ENCODE measurements around the gene C3orf18. TPM values are rescaled to one million over a fixed set of nuclear protein-coding genes. Genes with fewer than 3 reads are reported as not detected.

C3orf18 gene
- total and polyA plus RNA-seq, 7 donors: 1.8 to 28.0 (median 13.3) TPM

GRCh38 chr3:50539356-50540286 lies 27.9 kb downstream of the C3orf18 start:
- Histone ChIP-seq H3K27ac (no peak overlapping the region), H3K9me3 (no peaks in the 10 kb centered on the region), H3K27me3 (no peaks in the 10 kb centered on the region), H3K4me3 (no peak overlapping the region), H3K4me1 (no peaks in the 10 kb centered on the region), H3K36me3 (no peaks in the 10 kb centered on the region)
- intact Hi-C loops (cut with DNase I): loop anchor here (5.0 kb wide), 1 partner anchor 172 kb away; no protein-coding TSS in a partner anchor
- 67 to 69% methylated on average over 18 of the region's 18 CpGs for WGBS, 2 donors
- no peak for TF ChIP-seq EP300 (IDR thresholded peaks at IDR 0.05)
- TF ChIP-seq POLR2AphosphoS5 (IDR thresholded peaks at IDR 0.05): no peak
- TF ChIP-seq POLR2A (IDR thresholded peaks at IDR 0.05): no peak
- no peak for TF ChIP-seq CTCF (IDR thresholded peaks at IDR 0.05)
- DNase-seq: no peak

GRCh38 chr3:50537421-50538129 lies 30.0 kb downstream of the C3orf18 start:
- TF ChIP-seq POLR2AphosphoS5 (IDR thresholded peaks at IDR 0.05): no peak
- TF ChIP-seq CTCF (IDR thresholded peaks at IDR 0.05): no peak
- no peak for TF ChIP-seq EP300 (IDR thresholded peaks at IDR 0.05)
- no peak for TF ChIP-seq POLR2A (IDR thresholded peaks at IDR 0.05)
- Histone ChIP-seq H3K4me3 (no peak overlapping the region), H3K9me3 (no peaks in the 10 kb centered on the region), H3K27me3 (no peaks in the 10 kb centered on the region), H3K27ac (no peak overlapping the region), H3K36me3 (no peaks in the 10 kb centered on the region), H3K4me1 (no peaks in the 10 kb centered on the region)
- DNase-seq: no peak
- intact Hi-C loops (cut with DNase I): no loop called here
- WGBS, 2 donors: 59 to 72% methylated on average over 4 of the region's 4 CpGs

GRCh38 chr3:50536471-50537180 lies 30.9 kb downstream of the C3orf18 start:
- Histone ChIP-seq H3K4me3 (no peak overlapping the region), H3K36me3 (no peaks in the 10 kb centered on the region), H3K27ac (no peak overlapping the region), H3K27me3 (no peaks in the 10 kb centered on the region), H3K9me3 (no peaks in the 10 kb centered on the region), H3K4me1 (no peaks in the 10 kb centered on the region)
- 55 to 72% methylated on average over 5 of the region's 5 CpGs for WGBS, 2 donors
- no peak for DNase-seq
- TF ChIP-seq CTCF (IDR thresholded peaks at IDR 0.05) (no peak), EP300 (IDR thresholded peaks at IDR 0.05) (no peak), POLR2AphosphoS5 (IDR thresholded peaks at IDR 0.05) (no peak), POLR2A (IDR thresholded peaks at IDR 0.05) (no peak)
- intact Hi-C loops (cut with DNase I): no loop called here

- Histone ChIP-seq H3K4me1 (peaks cover 0 to 5% (median 0%) of the 10 kb centered on the region in 4 donors), H3K27me3 (peaks cover 0 to 12% (median 0%) of the 10 kb centered on the region in 3 donors), H3K9me3 (no peaks in the 10 kb centered on the region), H3K4me3 (no peak overlapping the region), H3K36me3 (no peaks in the 10 kb centered on the region), H3K27ac (no peak overlapping the region)
- no peak for DNase-seq
- WGBS, 2 donors: 74 to 76% methylated on average over 9 of the region's 9 CpGs
- TF ChIP-seq CTCF (IDR thresholded peaks at IDR 0.05) (no peak), POLR2AphosphoS5 (IDR thresholded peaks at IDR 0.05) (no peak), EP300 (IDR thresholded peaks at IDR 0.05) (no peak), POLR2A (IDR thresholded peaks at IDR 0.05) (no peak)
- intact Hi-C loops (cut with DNase I): no loop called here
These were observed 32.7 kb downstream of the C3orf18 start for GRCh38 chr3:50534681-50535330.

Measured in sigmoid colon (tissue), 7 donors.